Measurements from ENCODE around the gene PBLD.

PBLD gene

GRCh38 chr10:68332259-68333057, at the start of gene PBLD:
TSS of gene PBLD (minus strand) at chr10:68332928. CDS start at chr10:68306844, 26,084 bp downstream.
- DNase-seq (ENCODE audit: low spot score): peak; percentile 51

GRCh38 chr10:68371604-68372003, 38.9 kb upstream of the PBLD start:
- no peak for DNase-seq (ENCODE audit: low spot score)

DNA sequence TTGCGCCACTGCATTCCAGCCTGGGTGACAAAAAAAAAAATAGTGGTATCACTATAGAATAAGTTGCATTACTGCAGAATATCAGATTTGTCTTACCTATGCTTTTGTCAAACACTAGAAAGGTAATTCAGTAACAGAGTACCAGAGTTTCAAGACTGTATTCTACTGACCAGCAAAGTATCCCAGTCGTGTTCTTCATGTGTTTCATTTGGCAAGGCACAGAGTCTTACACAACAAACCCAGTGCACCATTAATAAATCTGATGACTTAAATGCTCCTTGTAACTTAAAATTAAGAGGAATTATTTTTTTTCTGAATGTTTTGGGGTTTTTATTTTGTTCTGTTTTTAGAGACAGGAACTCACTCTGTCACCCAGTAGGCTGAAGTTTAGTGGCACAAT, 34.4 kb upstream of the PBLD start:
- no peak for DNase-seq (ENCODE audit: low spot score)

DNA sequence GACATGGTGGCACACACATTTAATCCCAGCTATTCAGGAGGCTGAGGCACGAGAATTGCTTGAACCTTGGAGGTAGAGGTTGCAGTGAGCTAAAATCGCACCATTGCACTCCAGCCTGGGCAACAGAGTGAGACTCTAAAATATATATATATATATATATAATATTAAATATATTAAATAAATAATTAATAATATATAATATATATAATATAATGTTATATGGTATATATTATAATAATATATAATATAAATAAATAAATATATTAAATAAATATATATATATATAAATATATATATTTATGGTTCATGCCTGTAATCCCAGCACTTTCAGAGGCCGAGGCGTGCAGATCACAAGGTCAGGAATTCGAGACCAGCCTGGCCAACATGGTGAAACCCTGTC, 33.9 kb upstream of the PBLD start:
- no peak for DNase-seq (ENCODE audit: low spot score)

GRCh38 chr10:68365611-68366010, 32.9 kb upstream of the PBLD start:
- DNase-seq (ENCODE audit: low spot score): no peak

- no peak for DNase-seq (ENCODE audit: low spot score)
Measured at GRCh38 chr10:68364101-68364886, 31.6 kb upstream of the PBLD start.

- peak; percentile 8 for DNase-seq (ENCODE audit: low spot score)
Measured at GRCh38 chr10:68362590-68362989, 29.9 kb upstream of the PBLD start.

DNA sequence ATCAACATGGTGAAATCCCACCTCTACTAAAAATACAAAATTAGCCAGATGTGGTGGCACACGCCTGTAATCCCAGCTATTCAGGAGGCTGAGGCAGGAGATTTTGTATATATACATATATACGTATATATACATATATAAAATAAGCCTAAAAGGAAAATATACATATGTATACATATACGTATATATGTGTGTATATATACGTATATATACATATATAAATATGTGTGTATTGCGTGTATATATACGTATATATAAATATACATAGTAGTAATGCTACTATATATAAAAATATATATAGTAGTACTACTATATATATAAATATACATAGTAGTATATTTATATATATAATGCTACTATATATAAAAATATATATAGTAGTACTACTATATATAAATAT, 26.5 kb upstream of the PBLD start:
- DNase-seq (ENCODE audit: low spot score): no peak

GRCh38 chr10:68353537-68353936, 20.8 kb upstream of the PBLD start:
- no peak for DNase-seq (ENCODE audit: low spot score)

DNA sequence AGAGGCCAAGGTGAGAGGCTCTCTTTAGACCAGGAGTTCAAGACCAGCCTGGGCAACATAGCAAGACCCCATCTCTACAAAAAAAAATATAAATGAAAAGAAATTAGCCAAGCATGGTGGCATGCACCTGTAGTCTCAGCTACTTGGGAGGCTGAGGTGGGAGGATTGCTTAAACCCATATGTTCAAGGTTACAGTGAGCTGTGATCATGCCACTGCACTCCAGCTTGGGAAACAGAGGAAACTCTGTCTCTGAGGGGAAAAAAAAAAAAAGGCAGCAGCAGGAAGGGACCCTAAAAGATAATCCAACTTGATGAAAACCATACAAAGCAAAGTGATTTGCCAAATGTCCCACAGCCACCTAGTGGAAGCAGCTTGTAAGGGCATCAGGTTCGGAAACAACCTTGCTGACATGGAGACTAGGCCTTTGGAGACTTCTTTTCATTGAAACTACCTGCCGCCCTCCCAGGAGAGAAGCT, 15.6 kb upstream of the PBLD start:
- DNase-seq (ENCODE audit: low spot score): peak; percentile 52

DNA sequence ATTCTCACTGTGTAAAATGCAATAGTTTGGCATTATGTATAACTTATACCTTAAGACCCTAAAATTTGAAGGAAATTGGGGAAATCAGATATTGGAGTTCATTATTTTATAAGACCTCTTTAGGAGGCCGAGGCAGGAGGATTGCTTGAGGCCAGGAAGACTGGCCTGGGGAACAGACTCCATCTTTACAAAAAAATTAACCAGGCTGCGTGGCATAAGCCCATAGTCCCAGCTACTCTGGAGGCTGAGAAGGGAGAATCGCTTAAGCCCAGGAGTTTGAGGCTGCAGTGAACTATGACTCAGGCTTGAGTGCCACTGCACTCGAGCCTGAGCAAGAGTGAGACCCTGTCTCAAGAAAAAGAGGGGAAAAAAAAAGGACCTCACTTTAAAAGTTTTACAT, 14.0 kb upstream of the PBLD start:
- no peak for DNase-seq (ENCODE audit: low spot score)

DNA sequence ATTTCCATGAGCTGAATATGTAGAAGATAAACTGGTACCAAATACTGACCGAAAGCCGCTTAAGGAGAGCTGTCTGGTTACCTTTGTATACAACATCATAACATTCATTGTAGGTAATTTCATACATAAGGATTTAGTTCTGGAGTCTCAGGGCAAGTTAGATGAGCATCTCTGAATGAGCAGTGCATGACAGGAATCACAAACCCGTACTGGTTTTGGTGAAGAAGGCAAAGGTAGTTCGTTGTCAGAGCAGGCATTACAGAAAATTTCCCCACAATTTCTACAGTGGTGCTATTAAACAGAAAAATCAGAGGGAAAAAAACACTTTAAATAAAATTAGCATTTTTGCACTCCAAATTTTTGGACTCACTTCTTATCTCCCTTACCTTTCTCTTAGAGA, 12.9 kb upstream of the PBLD start:
- no peak for DNase-seq (ENCODE audit: low spot score)

GRCh38 chr10:68342909-68343516, 10.3 kb upstream of the PBLD start:
- no peak for DNase-seq (ENCODE audit: low spot score)

GRCh38 chr10:68340358-68341080, 7.8 kb upstream of the PBLD start:
- DNase-seq (ENCODE audit: low spot score): no peak

DNA sequence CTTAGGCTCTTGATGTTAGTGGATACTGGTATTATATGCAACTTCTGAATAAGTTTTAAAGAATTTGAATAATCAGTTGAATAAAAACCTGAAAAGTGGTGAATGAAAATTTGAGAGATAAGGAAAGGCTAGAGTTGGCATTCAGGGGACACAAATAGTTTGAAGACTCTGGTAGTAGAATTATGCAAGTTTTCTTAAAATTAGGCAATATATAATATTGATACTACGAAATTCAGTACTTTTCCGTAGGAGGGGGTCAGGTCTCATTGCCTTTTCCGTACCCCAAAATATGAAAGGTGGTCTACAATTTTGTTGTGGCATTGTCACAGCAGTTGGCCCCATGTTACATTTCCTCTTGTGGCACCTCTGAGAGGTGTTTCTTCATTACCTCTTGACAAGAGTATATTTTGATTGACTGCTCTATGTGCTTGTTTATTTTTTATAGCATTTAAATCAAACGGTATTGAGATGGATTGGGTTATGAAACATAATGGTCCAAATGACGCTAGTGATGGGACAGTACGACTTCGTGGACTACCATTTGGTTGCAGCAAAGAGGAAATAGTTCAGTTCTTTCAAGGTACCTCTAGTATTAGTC, 4.1 kb upstream of the PBLD start:
- no peak for DNase-seq (ENCODE audit: low spot score)

DNA sequence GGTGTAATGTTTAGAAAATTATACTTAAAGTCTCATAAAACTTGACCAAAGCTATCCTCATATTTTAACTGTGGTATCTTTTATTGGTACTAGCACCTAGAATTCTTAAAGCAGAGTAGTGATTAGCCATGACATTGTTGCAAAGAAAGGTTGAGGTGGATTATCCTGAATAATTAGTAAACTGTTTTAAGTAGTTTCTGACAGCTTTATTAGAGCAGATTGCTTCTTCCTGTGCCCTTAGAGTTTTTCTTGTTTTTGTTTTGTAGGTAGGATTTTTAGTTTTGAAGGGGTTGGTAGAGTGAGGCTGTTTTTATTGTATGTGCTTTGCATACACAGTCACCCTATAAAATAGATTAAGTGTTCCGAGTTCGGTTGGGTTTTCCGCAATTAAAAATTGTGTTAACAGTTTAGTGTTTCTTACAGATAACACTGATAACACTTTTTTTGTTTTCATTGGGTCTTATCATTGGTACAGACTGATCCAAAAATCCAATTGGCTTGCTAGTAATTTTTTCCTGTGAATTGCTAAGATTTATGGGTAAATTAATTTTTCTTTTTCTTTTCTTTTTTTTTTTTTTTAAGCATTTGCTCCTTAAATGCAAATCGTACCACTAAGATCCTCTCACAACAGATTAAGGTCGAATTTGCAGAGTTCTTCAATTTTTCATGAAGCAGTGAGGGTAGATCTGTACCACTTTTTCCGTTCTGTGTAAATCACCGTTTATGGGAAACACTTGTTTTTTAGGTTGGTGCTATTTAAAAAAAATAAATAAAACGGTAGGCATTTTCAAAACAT, 2.1 kb upstream of the PBLD start:
- DNase-seq (ENCODE audit: low spot score): no peak

- no peak for DNase-seq (ENCODE audit: low spot score)
Measured at GRCh38 chr10:68333440-68334431, 1.0 kb upstream of the PBLD start.

- no peak for DNase-seq (ENCODE audit: low spot score)
Measured at GRCh38 chr10:68333058-68333395, 299 bp upstream of the PBLD start.

GRCh38 chr10:68331455-68332258, 1.1 kb downstream of the PBLD start, which contains the start of gene HNRNPH3:
TSS of gene HNRNPH3 (plus strand) at chr10:68332064. CDS start at chr10:68337222, 5,158 bp downstream.
- peak; percentile 96 for DNase-seq (ENCODE audit: low spot score)

All from germinal center (tissue), 1 donor.